Effector memory CD8-positive, alpha-beta T cell (primary cell): ENCODE measurements around the gene EFNB2.
A peak's percentile ranks its signal among the peaks of the same experiment; 100 is the strongest.

Experiments
- ATAC-seq: fragments of 150-1000 bp; cut with Tn5 transposase; replicated peaks from 2 replicates; pipeline ENCODE4 v1.10.0; 2021; ENCODE audit warnings: mild to moderate bottlenecking, moderate library complexity
- DNase-seq, 3 experiments: peaks; one replicate each; pipeline ENCODE4 v3.0.0; 2021
- H3K27ac Mint-ChIP-seq, 2 donors: one replicate each; pipeline ENCODE4 v1.8.0; 2022; ENCODE audit warnings: mild to moderate bottlenecking in 2 of 2, mixed read lengths in 2 of 2, moderate library complexity in 2 of 2
- H3K27me3 Mint-ChIP-seq, 2 donors: one replicate each; pipeline ENCODE4 v1.8.0; 2022; ENCODE audit warnings: mixed read lengths in 2 of 2
- H3K36me3 Mint-ChIP-seq: one replicate; pipeline ENCODE4 v1.8.0; 2022; ENCODE audit warnings: mild to moderate bottlenecking, moderate library complexity, mixed read lengths; ENCODE audit not compliant: insufficient read depth
- H3K4me1 Mint-ChIP-seq, 2 donors: one replicate each; pipeline ENCODE4 v1.8.0; 2022; ENCODE audit warnings: low read depth in 2 of 2, mixed read lengths in 2 of 2
- H3K4me3 Mint-ChIP-seq, 2 donors: one replicate each; pipeline ENCODE4 v1.8.0; 2022; ENCODE audit warnings: mild to moderate bottlenecking in 2 of 2, mixed read lengths in 2 of 2, moderate library complexity in 2 of 2
- H3K9me3 Mint-ChIP-seq, 2 donors: one replicate each; pipeline ENCODE4 v1.8.0; 2022; ENCODE audit warnings: mixed read lengths in 2 of 2
- total RNA-seq, 9 experiments: gene quantifications; one replicate each; lab custom pipeline; 2026; lab: John Stamatoyannopoulos, UW

Gene EFNB2
- 0.66 to 5.7 (median 1.3) reads per million in 9 experiments for total RNA-seq

DNA sequence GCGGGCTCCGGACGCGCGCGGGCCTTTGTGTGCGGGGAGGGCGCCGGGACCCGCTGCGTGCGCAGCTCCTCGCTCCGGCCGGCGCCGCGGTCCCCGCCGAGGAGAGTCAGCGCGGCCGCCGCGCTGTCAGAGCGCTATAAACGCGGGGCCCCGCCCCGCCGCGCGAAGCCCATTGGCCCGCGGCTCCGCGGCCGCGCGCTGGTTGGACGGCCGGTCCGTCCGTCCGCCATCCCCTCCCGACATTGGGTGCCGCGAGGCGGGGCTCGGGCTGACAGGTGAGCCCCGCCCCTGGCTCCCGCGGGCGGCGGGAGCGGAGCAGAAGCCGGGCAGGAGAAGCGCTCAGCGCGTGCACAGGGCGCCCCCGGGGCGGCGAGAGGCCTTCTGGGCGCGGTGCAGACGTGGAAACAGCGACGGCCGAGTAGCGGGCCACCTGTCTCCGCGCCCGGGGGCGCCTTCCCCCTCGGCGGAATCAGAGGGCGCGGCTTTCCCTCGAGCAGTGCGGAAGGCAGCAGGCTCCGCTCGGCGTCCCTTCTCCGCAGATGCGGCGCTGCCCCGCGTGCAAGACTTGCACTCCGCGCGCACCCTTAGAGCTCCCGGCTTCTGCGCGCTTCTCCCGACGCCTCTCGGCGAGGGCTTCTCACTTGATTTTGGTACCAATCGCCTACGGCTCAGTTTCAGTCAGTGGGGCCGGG lies at the start of gene EFNB2:
Gene EFNB2, minus strand, starts transcription at position 111 of the 692 bp plus-strand sequence. CDS start 698 bp downstream, outside the sequence.
- peak within 1 kb of the TSS; percentile 92 to 98 for H3K4me3 Mint-ChIP-seq
- peak within 1 kb of the TSS in 1 of 2 donors; percentile 90 for H3K27ac Mint-ChIP-seq
- H3K36me3 Mint-ChIP-seq: peaks cover 17% of the 10 kb centered on the region
- H3K9me3 Mint-ChIP-seq: no peaks in the 10 kb centered on the region
- peaks cover 9 to 17% of the 10 kb centered on the region in 2 donors for H3K4me1 Mint-ChIP-seq
- ATAC-seq (peak; percentile 87), DNase-seq (peak; percentile 75 to 80 (median 76))
- H3K27me3 Mint-ChIP-seq: peaks cover 33 to 41% of the 10 kb centered on the region in 2 donors

DNA sequence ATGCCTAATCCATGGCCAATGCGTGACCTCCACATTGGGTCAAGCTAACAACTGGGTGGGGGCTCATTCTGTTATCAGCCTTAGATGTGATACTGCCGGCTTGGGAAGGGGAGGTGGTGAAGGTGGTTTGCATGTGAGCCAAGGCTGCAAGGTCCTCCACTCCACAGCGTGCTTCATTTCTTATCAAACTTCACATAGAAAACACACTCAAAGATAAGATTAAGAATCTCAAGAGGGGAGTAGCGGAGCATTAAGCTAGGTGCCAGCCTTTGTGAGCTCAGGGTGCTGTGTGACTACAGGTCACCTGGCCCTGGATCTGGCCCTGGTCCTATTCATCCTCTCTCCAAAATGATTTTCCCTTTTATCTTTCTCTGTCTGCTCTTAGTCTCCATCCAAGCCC lies 45.8 kb upstream of the EFNB2 start:
- ATAC-seq: no peak
- peaks cover 0 to 16% of the 10 kb centered on the region in 2 donors for H3K27me3 Mint-ChIP-seq
- H3K36me3 Mint-ChIP-seq: no peaks in the 10 kb centered on the region
- no peak for DNase-seq
- peaks cover 0 to 11% of the 10 kb centered on the region in 2 donors for H3K9me3 Mint-ChIP-seq
- H3K4me3 Mint-ChIP-seq: no peak overlapping the region
- H3K4me1 Mint-ChIP-seq: no peaks in the 10 kb centered on the region
- no peak overlapping the region for H3K27ac Mint-ChIP-seq

- ATAC-seq (no peak), DNase-seq (no peak)
- no peaks in the 10 kb centered on the region for H3K4me1 Mint-ChIP-seq
- peaks cover 0 to 5% of the 10 kb centered on the region in 2 donors for H3K27me3 Mint-ChIP-seq
- H3K9me3 Mint-ChIP-seq: no peaks in the 10 kb centered on the region
- no peak overlapping the region for H3K4me3 Mint-ChIP-seq
- H3K27ac Mint-ChIP-seq: no peak overlapping the region
- H3K36me3 Mint-ChIP-seq: no peaks in the 10 kb centered on the region
Observed at GRCh38 chr13:106575896-106576295, 40.4 kb upstream of the EFNB2 start.

- Mint-ChIP-seq H3K4me3 (no peak overlapping the region), H3K4me1 (peaks cover 0 to 6% of the 10 kb centered on the region in 2 donors), H3K9me3 (no peaks in the 10 kb centered on the region), H3K27ac (no peak overlapping the region), H3K27me3 (no peaks in the 10 kb centered on the region), H3K36me3 (peaks cover 5% of the 10 kb centered on the region)
- DNase-seq (no peak), ATAC-seq (no peak)
Observed at GRCh38 chr13:106573868-106574267, 38.4 kb upstream of the EFNB2 start.

DNA sequence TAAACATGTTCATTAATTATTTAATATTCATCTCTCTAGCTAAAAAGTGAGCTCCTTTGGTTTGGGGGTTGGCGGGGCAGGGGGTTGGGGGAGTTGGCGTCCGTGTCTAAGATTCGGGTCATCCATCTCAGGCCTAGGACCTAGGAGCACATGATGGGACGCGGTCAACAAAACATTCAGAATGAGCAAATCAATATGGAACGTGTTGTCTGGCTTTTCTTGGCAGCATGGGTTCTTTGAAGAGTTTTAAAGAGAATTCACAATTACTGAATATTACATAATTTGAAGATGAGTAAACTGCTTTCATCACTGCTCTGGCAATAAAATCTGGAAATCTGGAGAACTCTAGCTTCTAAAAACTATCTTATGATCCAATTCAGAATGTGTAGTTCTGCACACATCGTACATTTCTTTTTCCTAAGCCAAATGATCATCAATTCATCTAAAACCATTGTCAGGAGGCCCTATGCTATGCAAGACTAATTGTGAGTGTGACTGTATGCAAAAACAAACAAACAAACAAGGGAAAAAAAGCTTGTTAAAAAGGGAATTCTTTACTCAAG lies 37.9 kb upstream of the EFNB2 start:
- no peak overlapping the region for H3K4me3 Mint-ChIP-seq
- no peak for ATAC-seq
- H3K4me1 Mint-ChIP-seq: peaks cover 4 to 10% of the 10 kb centered on the region in 2 donors
- H3K27me3 Mint-ChIP-seq: no peaks in the 10 kb centered on the region
- DNase-seq: no peak
- H3K9me3 Mint-ChIP-seq: no peaks in the 10 kb centered on the region
- H3K36me3 Mint-ChIP-seq: peaks cover 6% of the 10 kb centered on the region
- H3K27ac Mint-ChIP-seq: no peak overlapping the region

DNA sequence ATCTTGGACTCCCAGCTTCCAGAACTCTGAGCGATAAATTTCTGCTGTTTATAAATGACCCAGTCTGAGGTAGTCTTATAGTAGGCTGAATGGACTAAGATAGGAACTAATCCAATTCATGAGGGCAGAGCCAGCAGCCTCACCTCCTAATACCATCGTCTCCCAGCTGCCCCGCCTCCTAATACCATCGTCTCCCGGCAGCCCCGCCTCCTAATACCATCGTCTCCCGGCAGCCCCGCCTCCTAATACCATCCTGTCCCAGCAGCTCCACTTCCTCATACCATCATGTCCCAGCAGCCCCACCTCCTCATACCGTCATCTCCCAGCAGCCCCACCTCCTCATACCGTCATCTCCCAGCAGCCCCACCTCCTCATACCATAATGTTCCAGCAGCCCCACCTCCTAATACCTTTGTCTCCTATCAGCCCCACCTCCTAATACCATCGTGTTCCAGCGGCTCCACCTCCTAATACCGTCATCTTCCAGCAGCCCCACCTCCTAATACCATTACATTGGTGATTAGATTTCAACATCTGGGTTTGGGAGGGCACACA lies 34.9 kb upstream of the EFNB2 start:
- peak in 2 of 3 experiments; percentile 67 to 72 for DNase-seq
- Mint-ChIP-seq H3K27ac (no peak overlapping the region), H3K4me1 (peaks cover 27 to 28% of the 10 kb centered on the region in 2 donors), H3K36me3 (peaks cover 19% of the 10 kb centered on the region), H3K9me3 (no peaks in the 10 kb centered on the region), H3K4me3 (peak overlapping the region in 1 of 2 donors; percentile 26), H3K27me3 (no peaks in the 10 kb centered on the region)
- peak; percentile 51 for ATAC-seq

DNA sequence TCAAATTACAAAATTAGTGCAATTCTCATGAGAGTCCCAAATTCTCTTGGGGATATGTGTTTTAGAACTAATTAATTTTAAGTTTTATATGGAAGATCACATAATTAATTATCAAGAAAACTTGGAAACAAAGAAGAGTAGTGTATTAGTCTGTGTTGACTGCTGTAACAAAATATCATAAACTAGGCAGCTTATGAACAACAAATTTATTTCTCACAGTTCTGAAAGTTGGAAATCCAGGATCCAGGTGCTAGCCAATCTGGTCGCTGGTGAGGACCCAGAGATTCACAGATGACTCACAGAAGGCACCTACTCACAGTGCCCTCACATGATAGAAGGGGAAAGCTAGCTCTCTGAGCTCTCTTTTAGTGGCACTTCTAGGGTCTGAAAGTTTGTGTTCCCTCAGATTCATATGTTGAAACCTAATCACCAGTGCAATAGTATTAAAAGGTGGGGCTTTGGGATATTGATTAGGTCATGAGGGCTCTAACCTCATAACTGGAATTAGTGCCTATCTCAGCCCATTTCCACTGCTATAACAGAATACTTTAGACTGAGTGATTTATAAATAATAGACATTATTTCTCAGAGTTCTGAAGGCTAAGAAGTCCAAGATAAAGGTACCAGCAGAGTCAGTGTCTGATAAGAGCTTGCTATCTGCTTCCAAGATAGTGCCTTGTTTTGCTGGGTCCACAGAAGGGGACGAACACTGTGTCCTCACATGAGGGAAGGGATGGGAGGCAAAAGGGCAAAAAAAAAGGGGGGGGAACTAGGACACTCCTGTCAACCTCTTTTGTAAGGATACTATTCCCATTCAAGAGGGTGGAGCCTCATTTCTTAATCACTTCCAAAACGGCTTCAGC lies 34.0 kb upstream of the EFNB2 start:
- Mint-ChIP-seq H3K9me3 (no peaks in the 10 kb centered on the region), H3K27me3 (no peaks in the 10 kb centered on the region), H3K4me3 (no peak overlapping the region), H3K36me3 (peaks cover 19% of the 10 kb centered on the region), H3K27ac (no peak overlapping the region), H3K4me1 (peaks cover 36 to 37% of the 10 kb centered on the region in 2 donors)
- no peak for ATAC-seq
- no peak for DNase-seq

DNA sequence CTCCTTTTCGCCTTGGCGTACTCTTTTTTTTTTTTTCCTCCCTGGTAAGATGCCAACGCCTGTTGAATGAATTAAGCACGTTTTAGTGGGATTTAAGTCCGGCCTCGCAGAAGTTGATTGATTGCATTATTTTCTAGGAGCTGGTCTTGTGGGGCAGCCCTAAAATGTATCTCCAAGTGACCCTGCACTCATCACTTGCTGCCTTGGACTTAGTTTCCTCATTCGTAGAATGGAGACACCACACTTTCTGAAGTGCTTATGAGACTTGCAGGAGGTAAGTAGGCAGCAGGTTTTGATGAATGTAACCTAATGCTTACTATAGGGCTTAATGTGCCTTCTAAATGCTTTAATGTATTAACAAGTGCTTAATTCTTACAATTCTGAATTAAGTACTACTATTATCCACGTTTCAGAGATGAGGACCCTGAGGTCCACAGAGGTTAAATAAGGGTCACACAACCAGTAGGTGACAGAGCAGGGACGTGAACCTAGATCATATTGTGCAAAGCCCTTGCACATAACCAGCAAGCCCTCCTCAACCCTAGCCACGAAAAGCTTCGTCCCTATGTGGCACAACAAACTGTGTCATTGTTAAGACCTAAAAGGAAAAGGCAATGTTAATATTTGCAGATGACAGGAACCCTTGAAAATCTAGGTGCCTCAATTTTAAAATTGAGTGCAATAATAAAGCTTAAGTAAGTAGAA lies 33.0 kb upstream of the EFNB2 start:
- Mint-ChIP-seq H3K4me1 (peaks cover 45 to 47% of the 10 kb centered on the region in 2 donors), H3K4me3 (peak overlapping the region; percentile 98 to 99), H3K36me3 (peaks cover 19% of the 10 kb centered on the region), H3K27ac (peak overlapping the region; percentile 99), H3K9me3 (no peaks in the 10 kb centered on the region), H3K27me3 (no peaks in the 10 kb centered on the region)
- ATAC-seq (no peak), DNase-seq (no peak)

DNA sequence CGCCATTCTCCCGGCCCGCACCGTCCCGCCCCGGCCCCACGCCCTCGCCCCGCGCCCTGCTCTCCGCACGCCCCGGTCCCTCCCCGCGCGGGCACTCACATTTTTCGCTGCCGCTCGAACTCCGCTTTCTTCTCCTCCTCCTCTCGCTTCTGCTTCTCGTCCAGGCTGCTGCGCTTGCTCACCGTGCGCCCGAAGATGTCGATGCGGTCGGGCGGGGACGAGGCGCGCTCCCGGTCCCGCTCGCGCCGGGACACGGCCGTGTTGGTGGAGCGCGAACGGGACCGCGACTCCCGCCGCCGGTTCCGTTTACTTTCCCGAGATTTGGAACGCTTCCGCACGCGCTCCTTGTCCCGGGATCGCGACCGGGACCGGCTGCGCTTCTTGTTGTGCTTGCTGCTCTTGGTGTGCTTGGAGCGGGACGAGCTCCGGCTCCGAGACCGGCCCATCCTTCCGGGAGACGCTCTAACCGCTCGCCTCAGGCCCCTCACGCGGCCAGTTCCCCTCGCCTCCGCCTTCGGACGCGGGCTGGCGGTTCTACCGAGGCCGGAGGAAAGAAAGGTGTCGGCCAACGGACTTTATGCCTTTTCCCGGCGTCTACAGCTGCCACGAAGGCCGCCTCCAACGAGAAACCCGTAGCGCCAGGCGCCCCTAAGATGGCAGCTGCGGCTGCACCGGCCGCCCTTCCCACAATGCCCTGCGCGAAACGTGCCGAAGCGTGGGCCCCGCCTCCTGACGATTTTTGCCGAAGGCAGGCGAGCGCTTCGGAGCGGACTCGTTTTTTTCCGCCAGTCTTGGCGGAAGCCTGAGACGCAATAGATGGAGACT lies 32.2 kb upstream of the EFNB2 start, which contains the start of gene ARGLU1:
Gene ARGLU1, minus strand, starts transcription at position 664 of the 825 bp plus-strand sequence. Its CDS starts 218 bp downstream, at position 446.
- Mint-ChIP-seq H3K4me1 (peaks cover 48 to 51% of the 10 kb centered on the region in 2 donors), H3K9me3 (no peaks in the 10 kb centered on the region), H3K27me3 (no peaks in the 10 kb centered on the region), H3K27ac (peak within 1 kb of the TSS; percentile 99), H3K4me3 (peak within 1 kb of the TSS; percentile 98 to 99), H3K36me3 (peaks cover 22% of the 10 kb centered on the region)
- DNase-seq (peak; percentile 96 to 100 (median 98)), ATAC-seq (peak; percentile 80)

DNA sequence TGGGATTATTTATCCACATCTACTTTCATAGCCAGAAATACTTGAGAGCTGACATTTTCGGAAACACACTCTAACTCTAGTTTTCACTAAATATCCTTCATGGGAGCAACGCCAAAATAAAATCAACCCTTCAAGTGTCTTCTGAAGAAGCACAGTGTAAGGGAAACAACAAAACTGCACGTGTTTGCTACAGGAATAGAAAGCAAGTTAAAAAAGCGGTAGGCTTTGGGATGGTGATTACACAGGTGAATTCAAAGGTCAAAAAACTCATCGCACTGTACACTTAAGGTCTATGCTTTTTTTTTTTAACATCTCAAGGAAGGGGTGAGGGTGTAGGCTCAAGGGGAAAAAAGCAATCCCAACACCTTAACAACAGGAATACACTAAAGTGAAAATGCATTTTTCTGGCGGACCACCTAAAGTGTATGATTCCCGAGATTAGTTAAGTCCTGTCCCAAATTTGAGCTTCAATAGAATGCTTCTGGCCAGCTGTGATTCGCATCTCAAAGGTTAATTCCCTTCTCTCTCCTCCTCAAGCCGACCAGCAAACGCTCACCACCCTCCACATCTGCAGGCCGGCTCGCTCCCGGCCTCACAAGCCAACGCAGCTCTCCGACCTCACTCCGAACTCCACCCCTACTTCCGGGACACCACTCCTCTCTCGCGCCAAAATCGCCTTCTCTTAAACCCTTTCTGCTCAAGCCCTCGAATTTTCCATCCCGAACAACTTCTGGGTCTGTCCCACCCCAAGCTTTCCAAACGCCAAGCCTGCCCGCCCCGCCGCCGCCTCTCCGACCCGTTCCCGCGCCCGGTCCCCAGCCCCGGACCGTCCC lies 31.4 kb upstream of the EFNB2 start:
- Mint-ChIP-seq H3K36me3 (peaks cover 22% of the 10 kb centered on the region), H3K9me3 (no peaks in the 10 kb centered on the region), H3K27me3 (no peaks in the 10 kb centered on the region), H3K4me3 (peak overlapping the region; percentile 98 to 99), H3K27ac (peak overlapping the region; percentile 99), H3K4me1 (peaks cover 55 to 59% of the 10 kb centered on the region in 2 donors)
- ATAC-seq (no peak), DNase-seq (peak in 2 of 3 experiments; percentile 2 to 8)

- no peaks in the 10 kb centered on the region for H3K9me3 Mint-ChIP-seq
- DNase-seq: no peak
- H3K27me3 Mint-ChIP-seq: no peaks in the 10 kb centered on the region
- peaks cover 58 to 72% of the 10 kb centered on the region in 2 donors for H3K4me1 Mint-ChIP-seq
- peak overlapping the region; percentile 98 to 99 for H3K4me3 Mint-ChIP-seq
- no peak for ATAC-seq
- peak overlapping the region; percentile 60 to 99 for H3K27ac Mint-ChIP-seq
- peaks cover 17% of the 10 kb centered on the region for H3K36me3 Mint-ChIP-seq
Observed at GRCh38 chr13:106565127-106565775, 29.8 kb upstream of the EFNB2 start.
